Fibroblast of villous mesenchyme (primary cell): ENCODE measurements around the gene EDIL3. TPM values are rescaled to one million over a fixed set of nuclear protein-coding genes. Genes with fewer than 3 reads are reported as not detected.

Experiments used
- DNase-seq: peaks from one replicate; pipeline ENCODE4 v3.0.0-alpha.2; 2010; ENCODE audit warnings: low read depth
- H3K4me3 ChIP-seq: 2 replicates; pipeline ENCODE4 v1.5.1; 2011; ENCODE audit warnings: low read depth, mild to moderate bottlenecking, low read length
- total RNA-seq: library from RNA; depleted of rRNA; stranded (reverse); fragments of >200 nt; gene quantifications from 2 replicates; pipeline ENCODE4 v1.2.3, GENCODE V29; 2012
- TF ChIP-seq, protein P1 (sequence below): IDR thresholded peaks from 2 replicates; pipeline ENCODE4 v1.5.1; 2012; ENCODE audit warnings: low read depth, mild to moderate bottlenecking, low read length; ENCODE audit not compliant: insufficient read depth

Gene EDIL3
- total RNA-seq, 1 donor: 57.0 TPM

DNA sequence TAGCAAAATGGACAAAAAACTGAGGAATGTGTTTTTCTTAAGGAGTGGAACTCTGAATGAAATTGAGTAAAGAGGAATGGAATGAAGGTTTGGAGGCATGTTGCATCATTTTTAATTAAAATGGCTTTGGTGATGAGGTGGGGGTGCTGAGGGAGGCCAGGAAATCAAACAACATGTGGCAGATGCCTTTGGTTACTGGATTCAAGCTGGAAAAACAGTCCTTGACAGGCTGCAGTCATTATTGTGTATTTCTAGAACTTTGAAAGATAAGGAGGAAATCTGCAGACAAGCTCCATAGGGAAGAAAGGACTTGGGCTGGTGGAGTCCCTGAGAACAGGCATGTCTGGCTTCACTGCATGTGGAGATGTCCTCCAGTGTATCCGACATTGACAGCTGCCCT is 460.5 kb downstream of the EDIL3 start:
- no peak overlapping the region for H3K4me3 ChIP-seq
- TF ChIP-seq, protein P1, sequence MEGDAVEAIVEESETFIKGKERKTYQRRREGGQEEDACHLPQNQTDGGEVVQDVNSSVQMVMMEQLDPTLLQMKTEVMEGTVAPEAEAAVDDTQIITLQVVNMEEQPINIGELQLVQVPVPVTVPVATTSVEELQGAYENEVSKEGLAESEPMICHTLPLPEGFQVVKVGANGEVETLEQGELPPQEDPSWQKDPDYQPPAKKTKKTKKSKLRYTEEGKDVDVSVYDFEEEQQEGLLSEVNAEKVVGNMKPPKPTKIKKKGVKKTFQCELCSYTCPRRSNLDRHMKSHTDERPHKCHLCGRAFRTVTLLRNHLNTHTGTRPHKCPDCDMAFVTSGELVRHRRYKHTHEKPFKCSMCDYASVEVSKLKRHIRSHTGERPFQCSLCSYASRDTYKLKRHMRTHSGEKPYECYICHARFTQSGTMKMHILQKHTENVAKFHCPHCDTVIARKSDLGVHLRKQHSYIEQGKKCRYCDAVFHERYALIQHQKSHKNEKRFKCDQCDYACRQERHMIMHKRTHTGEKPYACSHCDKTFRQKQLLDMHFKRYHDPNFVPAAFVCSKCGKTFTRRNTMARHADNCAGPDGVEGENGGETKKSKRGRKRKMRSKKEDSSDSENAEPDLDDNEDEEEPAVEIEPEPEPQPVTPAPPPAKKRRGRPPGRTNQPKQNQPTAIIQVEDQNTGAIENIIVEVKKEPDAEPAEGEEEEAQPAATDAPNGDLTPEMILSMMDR: no peak
- peak; percentile 18 for DNase-seq

DNA sequence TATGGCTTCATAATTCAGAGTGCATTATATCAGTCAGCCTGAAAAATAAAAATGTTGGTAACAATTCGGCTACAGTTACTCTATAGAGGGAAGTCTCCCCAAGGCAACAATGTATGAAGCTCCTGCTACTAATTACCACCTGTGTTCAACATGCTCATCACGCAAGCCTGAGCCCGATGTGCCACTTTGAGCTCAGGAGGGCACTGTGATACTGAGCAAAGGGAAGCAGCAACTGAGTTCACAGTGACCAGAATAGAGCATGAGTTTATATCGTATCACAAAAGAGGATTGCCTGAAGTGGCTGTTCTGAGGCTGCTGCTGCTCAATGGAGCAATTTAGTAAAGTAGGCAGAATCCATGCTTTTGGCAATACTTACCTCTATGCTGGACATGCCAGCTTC is 462.0 kb downstream of the EDIL3 start:
- DNase-seq: no peak

DNA sequence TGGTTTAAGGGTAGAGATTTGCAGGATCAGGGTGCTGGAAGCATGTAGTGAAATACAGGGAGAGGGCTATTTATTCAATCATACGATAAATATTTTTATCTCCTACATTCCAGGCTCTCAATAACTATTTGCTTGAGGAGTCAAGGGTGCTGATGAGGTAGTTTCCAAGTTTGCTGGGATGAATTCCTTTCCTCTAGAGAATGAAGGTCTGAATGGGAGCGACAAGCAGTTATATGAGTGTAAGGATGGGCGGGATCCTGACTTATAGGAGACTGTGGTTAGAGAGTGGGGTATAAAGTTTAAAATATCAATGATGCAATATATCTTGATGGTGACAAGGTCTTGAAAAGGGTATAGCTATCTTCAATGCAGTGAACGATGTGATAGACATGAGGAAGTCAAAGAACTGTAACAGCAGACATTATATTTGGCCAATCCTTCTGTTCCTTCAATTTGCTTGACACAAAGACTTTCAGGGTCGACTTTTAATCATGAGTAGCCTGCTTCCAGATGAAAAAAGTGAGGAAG is 462.9 kb downstream of the EDIL3 start:
- TF ChIP-seq, protein P1: no peak
- no peak for DNase-seq
- H3K4me3 ChIP-seq: no peak overlapping the region

More for the DNA sequence above, 462.0 kb downstream of the EDIL3 start:
- no peak overlapping the region for H3K4me3 ChIP-seq
- TF ChIP-seq, protein P1: no peak

DNA sequence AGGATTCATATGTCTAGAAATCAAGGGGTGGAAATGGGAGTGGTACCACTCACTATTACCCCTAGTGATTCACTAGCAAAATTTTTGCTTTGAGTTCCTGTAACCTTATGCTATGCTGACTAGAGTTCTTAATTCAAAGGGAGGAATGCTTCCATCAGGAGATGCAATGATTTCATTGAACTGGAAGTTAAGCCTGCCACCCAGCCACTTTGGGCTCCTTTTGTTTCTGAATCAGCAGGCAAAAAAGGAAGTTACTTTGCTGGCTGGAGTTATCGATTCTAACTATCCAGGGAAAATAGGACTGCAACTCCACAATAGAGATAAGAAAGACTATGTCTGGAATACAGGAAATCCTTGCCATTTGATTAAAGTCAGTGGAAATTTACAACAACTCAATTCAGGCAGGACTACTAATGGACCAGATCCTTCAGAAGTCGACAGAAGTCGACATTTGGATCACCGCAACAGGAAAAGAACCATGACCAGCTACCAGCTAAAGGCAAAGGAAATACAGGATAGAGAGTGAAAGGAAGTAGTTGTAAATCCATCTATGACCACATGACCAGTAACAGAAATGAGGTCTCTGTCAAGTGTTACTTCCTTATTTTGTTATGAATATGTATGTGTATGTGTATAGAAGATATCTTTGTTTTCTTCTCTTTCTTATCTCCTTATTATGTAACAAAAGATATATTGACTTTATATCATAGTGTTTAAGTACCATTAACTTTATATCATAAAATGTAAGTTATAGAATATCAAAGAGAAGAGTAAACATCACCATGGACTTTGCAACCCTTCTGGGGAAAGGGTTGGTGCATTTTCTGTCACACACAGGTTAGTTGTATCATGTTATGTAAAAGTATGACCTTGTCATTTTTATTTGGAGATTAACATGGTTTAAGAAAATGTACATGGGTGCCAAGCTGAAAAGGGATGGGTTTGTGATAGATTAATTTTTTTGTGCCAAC is 465.3 kb downstream of the EDIL3 start:
- H3K4me3 ChIP-seq: no peak overlapping the region
- no peak for DNase-seq
- TF ChIP-seq, protein P1: no peak

DNA sequence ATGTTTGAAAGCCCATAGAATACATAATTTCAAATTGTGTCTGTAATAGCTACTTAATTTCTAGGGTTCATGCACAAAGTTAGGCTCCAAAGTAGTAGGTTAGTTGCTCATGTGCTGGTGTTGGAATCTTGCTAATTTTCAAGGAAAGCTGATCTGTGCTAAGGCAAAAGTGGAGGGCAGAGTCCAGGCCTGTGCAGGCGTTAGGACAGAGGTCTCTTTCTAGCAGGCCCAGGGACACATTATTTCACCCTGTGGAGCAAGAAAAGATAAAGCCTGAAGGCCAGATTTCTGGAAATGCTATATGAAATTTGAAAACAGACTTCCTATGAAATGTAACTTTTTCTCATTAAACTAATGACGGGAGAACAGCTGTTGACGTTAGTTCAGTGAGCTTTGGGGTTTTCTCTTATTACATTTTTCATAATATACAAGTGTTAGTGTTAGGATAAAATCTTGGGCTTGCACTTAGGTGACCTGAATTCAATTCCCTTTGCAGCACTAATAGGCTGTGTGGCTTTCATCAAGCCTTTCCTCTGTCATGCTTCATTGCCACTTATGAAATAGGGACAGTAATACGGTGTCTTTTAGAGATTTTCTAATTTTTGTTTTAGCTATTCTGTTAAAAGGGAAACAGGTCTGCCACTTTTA is 467.3 kb downstream of the EDIL3 start:
- TF ChIP-seq, protein P1: no peak
- no peak for DNase-seq
- H3K4me3 ChIP-seq: no peak overlapping the region

DNA sequence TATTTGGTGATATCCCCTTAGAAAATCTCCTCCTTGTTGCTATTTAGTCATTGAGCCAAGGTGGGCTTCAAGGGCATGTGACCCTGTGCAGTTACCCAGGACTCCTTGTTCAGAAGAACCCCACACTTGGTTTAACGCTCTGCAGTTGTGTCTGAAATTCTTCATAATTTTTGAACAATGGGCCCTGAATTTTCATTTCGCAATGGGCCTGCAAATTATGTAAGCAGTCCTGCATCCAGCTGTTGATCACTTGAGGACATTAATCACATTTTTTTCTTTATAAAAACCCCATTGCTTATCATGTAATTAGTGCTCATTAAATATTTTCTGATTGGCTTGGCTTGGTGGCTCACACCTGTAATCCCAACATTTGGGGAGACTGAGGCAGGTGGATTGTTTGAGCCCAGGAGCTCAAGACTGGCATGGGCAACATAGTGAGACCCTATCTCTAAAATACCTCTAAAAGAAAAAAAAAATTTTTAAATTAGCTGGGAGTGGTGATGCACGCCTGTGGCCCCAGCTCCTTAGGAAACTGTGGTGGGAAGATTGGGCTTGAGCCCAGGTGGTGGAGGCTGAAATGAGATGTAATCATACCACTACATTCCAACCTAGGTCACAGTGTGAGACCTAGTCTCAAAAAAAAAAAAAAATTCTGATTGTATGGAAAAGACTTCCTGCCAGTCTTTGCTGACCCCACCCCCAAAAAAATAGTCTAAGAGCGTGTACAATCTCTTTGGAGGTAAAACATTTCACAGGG is 469.8 kb downstream of the EDIL3 start:
- TF ChIP-seq, protein P1: no peak
- no peak for DNase-seq
- H3K4me3 ChIP-seq: no peak overlapping the region
